NCI-H2196 treated with DMSO at 0.1 percent for 48 hours (cell line): ENCODE results near the gene VPS33B.

Experiments used
- DNase-seq: peaks from one replicate; lab custom pipeline; 2025; ENCODE audit not compliant: unreplicated experiment; lab: John Stamatoyannopoulos, UW

Gene VPS33B

DNA sequence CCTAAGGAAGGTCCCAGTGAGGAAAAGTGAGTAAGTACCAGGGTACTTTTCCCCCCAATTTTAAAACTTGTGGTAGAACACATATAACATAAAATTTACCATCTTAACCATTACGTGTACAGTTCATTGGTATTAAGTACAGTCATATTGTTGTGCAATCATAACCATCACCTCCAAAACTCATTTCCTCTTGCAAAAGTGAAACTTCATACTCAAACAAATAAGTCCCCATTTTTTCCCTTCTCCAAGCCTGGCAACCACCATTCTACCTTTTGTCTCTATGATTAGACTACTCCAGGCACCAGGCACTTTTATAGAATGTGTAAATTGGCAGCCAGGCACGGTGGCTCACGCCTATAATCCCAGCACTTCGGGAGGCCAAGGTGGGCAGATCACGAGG, 40.3 kb downstream of the VPS33B start:
- DNase-seq: no peak

DNA sequence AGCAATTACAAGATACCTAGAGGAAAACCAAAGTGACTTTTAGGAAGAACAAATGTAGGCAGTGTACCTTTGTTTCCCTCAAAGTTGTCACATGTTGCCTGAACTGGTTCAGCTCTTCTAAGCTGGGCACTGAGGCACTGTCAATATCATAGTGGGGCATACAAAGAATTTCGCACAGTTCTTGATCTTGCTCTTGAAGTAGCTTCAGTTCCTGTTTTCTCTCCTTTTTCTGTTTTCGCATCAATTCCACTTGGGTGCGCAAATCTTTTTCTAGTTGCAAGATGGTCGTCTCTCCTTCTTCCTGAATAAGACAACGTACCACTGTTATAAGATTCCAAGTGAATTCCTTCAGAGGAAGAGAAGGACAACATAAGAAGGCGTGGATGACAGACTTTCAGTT, 40.7 kb downstream of the VPS33B start:
- no peak for DNase-seq

DNA sequence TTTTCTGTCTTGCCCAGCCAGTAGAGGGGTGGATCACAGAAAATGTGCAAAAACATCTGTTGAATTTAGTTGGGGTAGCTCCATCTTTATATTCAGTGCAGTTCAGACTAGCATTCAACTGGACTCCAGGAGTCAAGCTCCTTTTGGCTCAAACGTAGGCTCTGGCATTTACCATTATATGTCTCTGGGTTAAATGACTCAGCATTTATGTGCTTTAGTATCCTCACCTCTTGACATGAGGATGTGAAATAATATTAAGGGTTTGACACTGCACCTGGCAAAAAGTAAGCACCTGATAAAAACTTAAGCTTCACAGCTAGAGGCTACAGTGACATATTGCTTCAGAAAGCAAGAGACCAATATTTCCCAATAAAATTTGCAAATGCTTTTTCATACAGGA, 42.8 kb downstream of the VPS33B start:
- DNase-seq: no peak

DNA sequence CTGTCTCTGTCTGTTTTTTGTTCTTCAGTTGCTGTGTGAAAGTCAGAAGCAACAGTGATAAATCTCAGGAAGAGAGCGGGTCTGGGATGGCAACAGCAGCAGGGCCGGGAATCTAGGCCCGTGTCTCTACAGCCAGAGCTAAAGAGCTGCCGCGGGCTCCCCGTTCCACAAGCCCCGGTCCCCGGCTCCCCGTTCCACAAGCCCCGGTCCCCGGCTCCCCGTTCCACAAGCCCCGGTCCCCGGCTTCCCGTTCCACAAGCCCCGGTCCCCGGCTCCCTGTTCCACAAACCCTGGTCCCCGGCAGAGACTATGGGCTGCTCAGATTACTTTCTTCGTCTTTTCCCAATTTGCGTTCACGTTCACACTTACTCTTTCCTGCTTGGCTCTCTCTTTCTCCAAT, 48.2 kb downstream of the VPS33B start:
- DNase-seq: no peak

DNA sequence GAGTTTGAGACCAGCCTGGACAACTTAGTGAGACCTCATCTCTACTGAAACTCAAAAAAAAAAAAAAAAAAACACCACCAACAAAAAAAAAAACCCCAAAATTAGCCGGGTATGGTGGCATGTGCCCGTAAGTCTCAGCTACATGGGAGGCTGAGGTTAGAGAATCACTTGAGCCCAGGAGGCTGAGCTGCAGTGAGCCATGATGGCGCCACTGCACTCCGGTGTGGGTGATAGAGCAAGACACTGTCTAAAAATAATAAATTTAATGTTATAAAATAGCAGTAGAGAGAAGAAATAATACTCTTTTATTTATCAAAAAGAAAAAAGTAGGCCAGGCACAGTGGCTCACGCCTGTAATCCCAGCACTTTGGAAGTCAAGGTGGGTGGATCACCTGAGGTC, 50.3 kb downstream of the VPS33B start:
- no peak for DNase-seq

DNA sequence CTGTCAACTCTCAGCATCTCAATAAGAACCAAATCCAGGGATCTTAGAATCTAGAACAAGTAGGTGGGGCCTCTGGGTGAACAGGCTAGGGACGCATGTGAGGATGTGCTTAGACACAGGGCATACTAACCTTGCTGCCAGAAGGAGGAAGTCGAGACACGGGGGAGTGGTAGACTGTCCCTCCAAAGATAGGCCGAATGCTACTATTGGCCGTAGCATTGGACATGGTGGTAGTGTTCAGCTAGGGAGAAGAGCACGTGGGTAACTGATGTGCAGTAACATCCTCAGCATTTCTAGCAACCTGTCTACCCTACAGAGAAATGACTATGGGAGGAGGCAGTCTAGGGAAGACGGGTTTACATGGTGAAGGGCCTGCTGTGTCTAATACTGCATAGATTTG, 52.1 kb downstream of the VPS33B start:
- no peak for DNase-seq

DNA sequence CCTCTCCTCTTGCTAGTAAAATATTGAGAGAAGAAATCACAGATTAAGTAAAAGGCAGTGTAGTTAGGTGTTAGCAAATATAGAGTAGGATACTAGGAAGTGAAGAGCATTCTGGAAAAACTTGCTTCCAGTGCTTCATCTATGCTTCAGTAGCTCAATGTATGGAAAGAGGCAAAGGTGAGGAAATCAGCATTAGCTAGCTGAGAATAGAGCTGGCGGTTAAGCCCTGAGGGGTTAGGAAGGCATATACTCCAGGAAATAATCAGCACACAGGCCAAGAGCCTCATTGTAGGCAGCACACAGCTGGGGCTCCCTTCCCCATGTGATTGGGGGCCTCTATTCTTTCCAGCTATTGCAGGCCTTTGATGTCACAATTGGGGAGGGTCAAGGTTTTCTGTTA, 54.0 kb downstream of the VPS33B start:
- DNase-seq: no peak

DNA sequence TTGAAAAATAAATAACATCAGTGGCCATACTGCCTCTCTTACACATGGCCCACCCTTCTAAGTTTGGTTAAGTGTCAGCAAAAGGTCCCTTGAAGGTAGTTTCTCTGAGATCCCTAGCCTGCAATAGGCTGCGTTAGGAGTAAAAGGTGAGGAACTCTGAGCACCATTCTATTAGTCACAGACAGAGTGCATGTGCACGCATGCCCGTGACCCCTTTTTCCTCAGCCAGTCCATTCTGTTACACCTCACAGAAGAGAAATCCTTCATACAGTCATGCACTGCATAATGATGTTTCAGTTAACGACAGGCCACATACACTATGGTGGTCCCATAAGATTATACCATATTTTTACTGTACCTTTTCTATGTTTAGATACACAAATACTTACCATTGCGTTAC, 55.2 kb downstream of the VPS33B start:
- no peak for DNase-seq

DNA sequence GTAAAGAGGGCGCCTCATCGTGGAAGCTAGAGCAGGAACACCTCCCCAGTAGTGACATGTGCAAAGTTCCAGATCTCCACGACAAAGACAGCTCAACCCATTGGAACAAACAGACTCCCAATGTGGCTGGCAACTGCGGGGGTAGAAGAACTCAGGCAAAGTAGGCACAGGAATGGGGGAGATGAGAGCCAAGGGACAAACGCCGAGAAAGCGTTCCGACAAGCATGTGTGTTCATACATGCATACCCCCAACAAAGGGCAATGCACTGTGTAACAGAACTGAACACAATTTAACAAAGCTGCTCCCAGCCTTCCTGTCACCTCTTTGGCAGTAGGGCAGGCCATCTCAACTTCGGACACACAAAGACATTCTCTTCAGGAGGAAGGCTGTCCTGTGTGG, 56.1 kb downstream of the VPS33B start:
- DNase-seq: no peak

DNA sequence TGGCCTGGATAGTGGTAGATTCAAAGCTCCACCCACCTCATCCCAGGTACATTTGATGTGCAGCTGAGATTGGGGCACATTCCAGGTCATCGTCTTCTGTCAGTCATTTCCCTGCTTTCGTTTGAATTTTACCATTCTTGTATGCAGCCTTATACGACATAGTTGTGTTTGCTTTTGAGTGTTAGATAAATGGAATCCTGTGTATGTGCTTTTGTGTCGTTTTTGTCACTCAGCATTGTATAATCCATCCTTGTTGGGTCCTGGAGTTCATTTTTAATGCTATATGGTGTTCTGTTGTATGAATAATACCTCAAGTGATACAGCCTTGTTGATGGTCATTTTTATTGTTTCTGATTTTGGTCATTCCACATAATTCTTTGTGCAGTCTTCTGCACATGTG, 60.4 kb downstream of the VPS33B start:
- no peak for DNase-seq

DNA sequence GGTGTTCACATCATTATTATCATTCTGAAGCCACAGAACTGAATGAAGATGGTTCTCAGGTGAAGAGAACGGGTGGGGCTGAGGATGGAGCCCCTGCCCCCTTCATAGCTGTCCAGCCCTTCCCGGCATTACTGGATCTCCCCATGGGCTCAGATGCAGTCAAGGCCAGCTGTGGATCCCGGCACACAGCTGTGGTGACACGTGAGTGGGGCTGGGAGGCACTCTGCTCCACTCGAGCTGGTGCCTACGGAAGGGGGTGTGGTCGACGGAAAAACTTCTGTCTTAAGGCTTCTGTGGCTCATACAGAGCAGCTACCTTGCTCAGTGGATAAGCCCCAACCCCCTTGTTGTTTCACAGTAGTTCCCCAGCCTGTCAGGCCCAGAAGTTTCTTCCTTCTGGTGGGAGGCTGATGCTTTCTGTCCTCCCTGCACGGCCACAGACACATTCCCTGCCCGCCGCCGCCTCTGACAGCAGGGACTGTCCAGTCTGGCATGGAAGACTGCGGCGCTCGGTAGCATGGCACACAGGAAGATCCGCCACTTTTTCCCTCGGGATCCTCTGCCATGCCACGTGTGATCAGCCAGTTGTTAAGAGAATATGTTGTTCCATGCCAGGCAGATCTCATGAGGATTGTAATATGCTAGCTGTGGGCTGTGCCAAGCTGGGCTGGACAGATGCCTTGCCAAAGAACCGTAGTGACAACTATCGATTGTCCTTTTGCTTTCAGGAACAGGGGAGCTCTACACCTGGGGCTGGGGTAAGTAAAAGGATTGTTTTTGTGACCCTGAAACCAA, 61.9 kb downstream of the VPS33B start:
- no peak for DNase-seq

DNA sequence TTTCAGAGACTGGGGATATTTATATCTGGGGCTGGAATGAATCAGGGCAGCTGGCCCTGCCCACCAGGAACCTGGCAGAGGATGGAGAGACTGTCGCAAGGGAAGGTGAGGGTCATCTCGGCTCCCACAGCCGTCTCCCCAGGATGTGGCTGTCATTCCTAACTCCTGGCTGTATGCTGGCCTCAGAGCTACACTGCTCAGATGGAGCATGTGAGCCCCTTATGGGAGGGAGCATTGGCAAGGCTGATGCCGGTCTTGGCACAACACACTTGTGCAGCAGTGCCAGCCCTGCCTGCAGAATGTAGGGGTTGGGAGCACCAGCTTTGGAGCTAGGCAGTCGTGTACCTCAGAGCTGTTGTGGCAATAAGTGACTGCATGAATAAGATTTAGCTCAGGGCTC, 62.5 kb downstream of the VPS33B start:
- no peak for DNase-seq

DNA sequence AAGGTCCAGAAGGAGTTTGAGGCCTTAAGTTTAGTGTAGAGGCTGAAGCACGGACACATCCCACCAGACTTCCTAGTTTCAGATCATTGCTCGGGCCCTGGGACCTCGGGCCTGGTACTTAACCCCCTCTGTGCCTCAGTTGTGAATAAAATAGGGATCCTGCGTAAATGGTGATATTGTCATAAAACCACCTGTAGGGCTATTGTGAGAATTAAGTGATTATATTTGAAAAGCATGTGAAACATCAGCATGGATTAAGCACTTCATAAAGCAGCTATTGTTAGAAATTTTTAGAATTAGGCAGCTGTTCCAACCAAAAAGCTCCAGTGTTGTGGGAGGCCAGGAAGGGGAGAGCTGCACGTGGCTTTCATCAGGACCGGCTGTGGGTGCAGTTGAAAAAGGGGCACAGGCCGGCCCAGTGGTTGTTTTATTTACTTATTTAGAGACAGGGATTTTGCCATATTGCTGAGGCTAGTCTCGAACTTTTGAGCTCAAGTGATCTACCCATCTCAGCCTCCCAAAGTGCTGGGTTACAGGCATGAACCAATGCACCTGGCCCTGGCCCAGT, 63.3 kb downstream of the VPS33B start:
- DNase-seq: no peak

DNA sequence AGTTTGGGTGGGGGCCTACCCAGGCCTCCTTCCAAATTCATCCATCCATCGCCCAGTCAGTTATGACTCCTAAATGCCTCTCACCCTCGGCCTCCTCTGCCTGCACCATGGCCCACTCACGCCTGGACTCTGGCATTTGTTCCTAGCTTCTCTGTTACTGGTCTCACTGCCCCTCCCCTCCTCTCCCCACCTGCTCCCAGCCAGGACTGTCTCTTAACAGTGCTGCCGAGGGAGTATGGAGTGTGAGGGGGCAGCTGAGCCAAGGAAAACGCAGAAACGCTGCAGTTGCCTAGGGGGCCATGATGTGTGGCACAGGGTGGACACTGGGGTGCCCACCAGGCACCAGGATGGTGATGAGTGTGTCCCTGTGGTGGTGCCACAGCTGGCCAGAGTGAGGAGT, 64.6 kb downstream of the VPS33B start:
- no peak for DNase-seq

DNA sequence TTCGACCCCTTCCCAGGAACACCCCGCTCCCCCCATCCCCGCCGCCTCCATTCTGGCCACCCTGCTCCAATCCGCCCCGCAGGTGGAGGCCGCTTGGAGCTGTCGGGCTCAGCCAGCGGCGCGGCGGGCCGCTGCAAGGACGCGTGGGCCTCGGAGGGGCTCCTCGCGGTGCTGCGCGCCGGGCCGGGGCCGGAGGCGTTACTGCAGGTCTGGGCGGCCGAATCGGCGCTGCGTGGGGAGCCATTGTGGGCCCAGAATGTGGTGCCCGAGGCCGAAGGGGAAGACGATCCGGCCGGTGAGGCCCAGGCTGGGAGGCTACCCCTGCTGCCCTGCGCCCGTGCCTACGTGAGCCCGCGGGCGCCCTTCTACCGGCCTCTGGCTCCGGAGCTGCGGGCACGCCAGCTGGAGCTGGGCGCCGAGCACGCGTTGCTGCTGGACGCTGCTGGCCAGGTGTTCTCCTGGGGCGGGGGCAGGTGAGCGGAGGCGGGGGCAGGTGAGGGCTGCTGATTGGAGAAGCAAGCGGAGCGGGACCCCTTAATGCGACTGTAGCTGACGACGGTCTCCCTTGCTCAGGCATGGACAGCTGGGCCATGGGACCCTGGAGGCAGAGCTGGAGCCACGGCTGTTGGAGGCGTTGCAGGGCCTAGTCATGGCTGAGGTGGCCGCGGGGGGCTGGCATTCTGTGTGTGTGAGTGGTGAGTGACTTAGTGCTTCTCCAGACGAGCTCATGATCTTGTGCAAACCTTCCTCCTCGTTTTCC, 65.2 kb downstream of the VPS33B start:
- DNase-seq: no peak

DNA sequence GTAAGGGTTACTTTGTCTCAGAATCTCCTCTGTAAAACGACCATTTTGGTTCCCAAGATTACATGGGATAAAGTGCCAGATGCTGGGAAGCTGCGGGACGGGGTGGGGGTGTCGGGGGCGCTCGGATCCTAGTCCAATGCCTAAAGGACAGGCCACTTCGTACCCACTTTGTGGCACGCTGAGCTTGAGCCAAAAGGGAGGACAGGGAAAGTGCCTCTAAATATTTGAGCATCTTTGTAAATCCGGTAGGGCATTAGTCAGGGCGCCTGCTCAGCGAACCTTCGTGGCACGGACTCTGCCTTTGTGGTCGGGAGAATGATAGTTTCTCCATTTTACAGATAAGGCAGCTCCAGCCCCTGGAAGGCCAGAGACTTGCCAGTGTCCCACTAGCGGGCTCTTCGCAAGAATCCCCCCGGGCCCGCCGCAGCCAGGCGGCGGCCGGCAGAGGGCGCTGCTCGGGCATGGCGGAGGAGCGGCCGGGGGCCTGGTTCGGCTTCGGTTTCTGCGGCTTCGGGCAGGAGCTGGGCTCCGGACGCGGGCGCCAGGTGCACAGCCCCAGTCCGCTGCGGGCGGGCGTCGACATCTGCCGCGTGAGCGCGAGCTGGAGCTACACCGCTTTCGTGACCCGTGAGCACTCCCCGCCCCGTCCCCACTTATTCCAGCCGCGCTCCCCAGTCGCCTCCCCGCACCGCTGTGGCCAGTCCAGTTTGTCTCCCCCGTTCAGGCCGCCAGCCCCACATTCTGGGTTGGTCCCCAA, 65.9 kb downstream of the VPS33B start:
- peak; percentile 33 for DNase-seq

DNA sequence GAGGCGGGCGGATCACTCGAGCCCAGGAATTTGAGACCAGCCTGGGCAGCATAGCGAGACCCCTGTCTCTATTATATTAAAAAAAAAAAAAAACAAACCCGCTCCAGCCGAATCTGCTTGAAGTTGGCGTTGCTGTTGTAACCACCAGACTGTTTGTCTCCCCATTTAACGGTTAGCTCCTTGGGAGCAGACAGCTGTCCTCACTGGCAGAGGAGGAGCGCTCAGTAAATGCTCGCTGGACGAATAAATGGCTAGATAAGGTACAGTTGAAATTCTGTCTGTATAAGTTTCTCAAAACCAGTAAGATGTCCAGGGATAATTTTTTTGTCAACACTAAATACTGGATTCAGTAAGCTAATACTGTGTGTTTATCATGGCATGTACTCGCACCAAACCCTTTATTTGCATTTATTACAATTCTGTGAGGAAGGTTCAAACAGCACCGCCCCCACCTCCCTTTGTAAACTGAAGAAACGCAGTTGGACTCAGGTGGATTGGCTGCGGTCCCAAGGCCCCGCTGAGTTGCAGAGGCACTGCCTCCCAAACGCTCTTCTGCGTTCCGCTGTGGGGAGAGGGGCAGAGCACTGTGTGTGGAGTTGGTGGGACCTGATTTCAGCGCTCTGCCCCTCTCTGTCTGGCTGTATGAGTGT, 66.6 kb downstream of the VPS33B start:
- DNase-seq: no peak

DNA sequence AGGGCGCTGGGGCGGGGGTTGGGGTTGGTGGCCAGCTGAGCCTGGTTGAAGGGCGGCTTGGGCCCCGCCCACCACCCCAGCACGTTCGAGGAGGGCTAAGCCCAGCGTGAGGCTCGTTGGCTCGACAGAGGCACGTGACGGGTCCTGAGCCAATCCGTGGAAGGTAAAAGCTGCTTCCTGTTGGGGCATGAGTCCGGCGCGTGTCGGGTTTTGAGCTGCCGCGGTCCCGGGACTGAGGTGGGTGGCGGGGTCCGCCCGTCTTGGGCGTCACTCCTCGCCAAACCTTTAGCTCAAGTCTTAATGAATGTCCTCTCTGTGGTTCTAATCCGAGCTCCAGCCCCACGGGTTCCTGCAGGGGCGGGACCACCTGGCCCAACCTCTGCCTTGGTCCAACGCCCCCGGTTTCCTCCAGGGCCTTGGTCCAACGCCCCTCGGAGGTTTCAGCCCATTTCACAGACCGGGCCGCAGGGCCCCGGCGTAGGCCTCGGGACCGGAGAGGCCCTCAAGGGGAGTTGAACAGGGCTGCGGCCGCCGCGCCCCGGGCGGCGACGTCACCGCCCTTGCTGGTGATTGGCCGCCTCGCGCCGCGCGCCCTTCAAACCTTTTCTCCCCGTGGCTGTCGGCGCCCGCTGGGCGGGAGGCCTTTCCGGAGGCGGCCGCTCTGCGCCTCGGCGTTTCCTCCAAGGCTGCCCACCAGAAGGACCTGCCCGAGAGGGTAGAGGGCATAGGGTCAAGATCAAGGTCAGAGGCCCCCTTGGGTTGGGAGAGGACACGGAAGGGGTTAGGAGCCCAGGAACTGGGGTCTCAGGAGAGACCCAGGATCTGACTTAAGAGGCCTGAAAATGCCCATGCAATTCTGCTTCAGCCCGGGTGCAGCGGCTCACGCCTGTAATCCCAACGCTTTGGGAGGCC, 67.4 kb downstream of the VPS33B start, which contains the start of gene RCCD1:
Gene RCCD1 (plus strand): TSS at position 173 of the 912 bp plus-strand sequence. CDS start 1,851 bp downstream, outside the sequence.
- DNase-seq: no peak

DNA sequence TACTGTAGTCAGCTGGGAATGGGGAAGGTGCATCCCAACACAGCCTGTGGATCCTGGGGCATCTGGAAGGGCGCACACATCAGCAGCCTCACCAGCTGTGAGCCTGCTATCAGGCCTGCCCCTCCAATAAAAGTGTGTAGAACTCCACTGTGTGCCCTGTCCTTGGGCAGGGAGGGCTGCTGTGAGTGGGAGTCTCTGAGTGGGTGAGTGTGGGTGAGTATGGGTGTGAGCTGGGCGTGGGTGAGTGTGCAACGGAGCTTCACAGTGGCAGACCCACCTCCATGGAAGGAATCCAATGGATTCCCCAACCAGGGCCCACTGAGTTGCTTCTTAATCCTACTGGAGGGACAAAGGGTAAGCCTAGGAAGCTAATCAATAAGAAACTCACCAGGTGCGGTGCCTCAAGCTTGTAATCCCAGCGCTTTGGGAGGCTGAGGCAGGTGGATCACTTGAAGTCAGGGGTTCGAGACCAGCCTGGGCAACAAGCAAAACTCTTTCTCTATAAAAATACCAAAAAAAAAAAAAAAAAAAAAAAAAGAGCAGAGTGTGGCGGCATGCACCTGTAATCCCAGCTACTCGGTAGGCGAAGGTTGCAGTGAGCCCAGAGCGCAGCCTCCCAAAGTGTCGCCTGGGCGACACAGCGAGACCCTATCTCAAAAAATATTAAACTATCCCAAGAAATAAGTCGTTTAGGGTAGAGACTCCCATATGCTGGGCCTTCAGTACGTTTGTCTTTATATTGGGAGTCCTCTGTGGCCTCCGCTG, 68.3 kb downstream of the VPS33B start:
- no peak for DNase-seq
